ENCODE results near the gene MRGPRF.

MRGPRF gene

GRCh38 chr11:69040581-69041260 lies 27.7 kb upstream of the MRGPRF start:
- no peaks in the 10 kb centered on the region for H3K9me3 Mint-ChIP-seq
- DNase-seq (ENCODE audit: low spot score), result no peak
- H3K27me3 Mint-ChIP-seq (ENCODE audit: low read depth), result peaks cover 4% of the 10 kb centered on the region
- no peak overlapping the region for H3K4me3 Mint-ChIP-seq
- H3K4me1 Mint-ChIP-seq (ENCODE audit: low read depth), result peaks cover 3% of the 10 kb centered on the region
- H3K27ac Mint-ChIP-seq, result no peak overlapping the region
- no peaks in the 10 kb centered on the region for H3K36me3 Mint-ChIP-seq (ENCODE audit: low read depth)

GRCh38 chr11:69040051-69040450 lies 27.0 kb upstream of the MRGPRF start:
- Mint-ChIP-seq H3K36me3 (ENCODE audit: low read depth) (no peaks in the 10 kb centered on the region), H3K9me3 (no peaks in the 10 kb centered on the region), H3K4me3 (no peak overlapping the region), H3K27me3 (ENCODE audit: low read depth) (peaks cover 2% of the 10 kb centered on the region), H3K4me1 (ENCODE audit: low read depth) (peaks cover 3% of the 10 kb centered on the region), H3K27ac (no peak overlapping the region)
- no peak for DNase-seq (ENCODE audit: low spot score)

GRCh38 chr11:69039501-69039900 lies 26.5 kb upstream of the MRGPRF start:
- Mint-ChIP-seq H3K4me3 (no peak overlapping the region), H3K4me1 (ENCODE audit: low read depth) (peaks cover 1% of the 10 kb centered on the region), H3K36me3 (ENCODE audit: low read depth) (no peaks in the 10 kb centered on the region), H3K9me3 (no peaks in the 10 kb centered on the region), H3K27me3 (ENCODE audit: low read depth) (no peaks in the 10 kb centered on the region), H3K27ac (no peak overlapping the region)
- DNase-seq (ENCODE audit: low spot score), result no peak

- Mint-ChIP-seq H3K36me3 (ENCODE audit: low read depth) (no peaks in the 10 kb centered on the region), H3K9me3 (no peaks in the 10 kb centered on the region), H3K4me3 (no peak overlapping the region), H3K27me3 (ENCODE audit: low read depth) (no peaks in the 10 kb centered on the region), H3K4me1 (ENCODE audit: low read depth) (no peaks in the 10 kb centered on the region), H3K27ac (no peak overlapping the region)
- no peak for DNase-seq (ENCODE audit: low spot score)
Measured at GRCh38 chr11:69037544-69037943, 24.5 kb upstream of the MRGPRF start.

- no peaks in the 10 kb centered on the region for H3K27me3 Mint-ChIP-seq (ENCODE audit: low read depth)
- no peak overlapping the region for H3K4me3 Mint-ChIP-seq
- no peak overlapping the region for H3K27ac Mint-ChIP-seq
- no peaks in the 10 kb centered on the region for H3K36me3 Mint-ChIP-seq (ENCODE audit: low read depth)
- H3K9me3 Mint-ChIP-seq, result no peaks in the 10 kb centered on the region
- no peak for DNase-seq (ENCODE audit: low spot score)
- no peaks in the 10 kb centered on the region for H3K4me1 Mint-ChIP-seq (ENCODE audit: low read depth)
Measured at GRCh38 chr11:69037074-69037473, 24.0 kb upstream of the MRGPRF start.

GRCh38 chr11:69035946-69036340 lies 22.9 kb upstream of the MRGPRF start:
- no peaks in the 10 kb centered on the region for H3K9me3 Mint-ChIP-seq
- no peaks in the 10 kb centered on the region for H3K27me3 Mint-ChIP-seq (ENCODE audit: low read depth)
- no peak overlapping the region for H3K4me3 Mint-ChIP-seq
- H3K4me1 Mint-ChIP-seq (ENCODE audit: low read depth), result no peaks in the 10 kb centered on the region
- H3K27ac Mint-ChIP-seq, result no peak overlapping the region
- no peak for DNase-seq (ENCODE audit: low spot score)
- no peaks in the 10 kb centered on the region for H3K36me3 Mint-ChIP-seq (ENCODE audit: low read depth)

- no peak overlapping the region for H3K27ac Mint-ChIP-seq
- H3K4me3 Mint-ChIP-seq, result no peak overlapping the region
- no peaks in the 10 kb centered on the region for H3K4me1 Mint-ChIP-seq (ENCODE audit: low read depth)
- no peak for DNase-seq (ENCODE audit: low spot score)
- H3K36me3 Mint-ChIP-seq (ENCODE audit: low read depth), result no peaks in the 10 kb centered on the region
- H3K27me3 Mint-ChIP-seq (ENCODE audit: low read depth), result peaks cover 1% of the 10 kb centered on the region
- H3K9me3 Mint-ChIP-seq, result no peaks in the 10 kb centered on the region
Measured at GRCh38 chr11:69035150-69035945, 22.3 kb upstream of the MRGPRF start.

- Mint-ChIP-seq H3K4me3 (no peak overlapping the region), H3K9me3 (no peaks in the 10 kb centered on the region), H3K27me3 (ENCODE audit: low read depth) (peaks cover 4% of the 10 kb centered on the region), H3K4me1 (ENCODE audit: low read depth) (no peaks in the 10 kb centered on the region), H3K36me3 (ENCODE audit: low read depth) (no peaks in the 10 kb centered on the region), H3K27ac (no peak overlapping the region)
- DNase-seq (ENCODE audit: low spot score), result no peak
Measured at GRCh38 chr11:69034123-69034867, 21.2 kb upstream of the MRGPRF start.

- Mint-ChIP-seq H3K36me3 (ENCODE audit: low read depth) (no peaks in the 10 kb centered on the region), H3K27ac (no peak overlapping the region), H3K4me1 (ENCODE audit: low read depth) (no peaks in the 10 kb centered on the region), H3K9me3 (no peaks in the 10 kb centered on the region), H3K4me3 (no peak overlapping the region), H3K27me3 (ENCODE audit: low read depth) (peaks cover 4% of the 10 kb centered on the region)
- no peak for DNase-seq (ENCODE audit: low spot score)
Measured at GRCh38 chr11:69033431-69033830, 20.4 kb upstream of the MRGPRF start.

GRCh38 chr11:69032833-69033232 lies 19.8 kb upstream of the MRGPRF start:
- Mint-ChIP-seq H3K4me1 (ENCODE audit: low read depth) (no peaks in the 10 kb centered on the region), H3K27ac (no peak overlapping the region), H3K36me3 (ENCODE audit: low read depth) (no peaks in the 10 kb centered on the region), H3K9me3 (no peaks in the 10 kb centered on the region), H3K27me3 (ENCODE audit: low read depth) (peaks cover 4% of the 10 kb centered on the region), H3K4me3 (no peak overlapping the region)
- DNase-seq (ENCODE audit: low spot score), result no peak

- Mint-ChIP-seq H3K4me1 (ENCODE audit: low read depth) (no peaks in the 10 kb centered on the region), H3K4me3 (no peak overlapping the region), H3K36me3 (ENCODE audit: low read depth) (no peaks in the 10 kb centered on the region), H3K27me3 (ENCODE audit: low read depth) (peaks cover 4% of the 10 kb centered on the region), H3K27ac (no peak overlapping the region), H3K9me3 (no peaks in the 10 kb centered on the region)
- no peak for DNase-seq (ENCODE audit: low spot score)
Measured at GRCh38 chr11:69030301-69030700, 17.3 kb upstream of the MRGPRF start.

- Mint-ChIP-seq H3K36me3 (ENCODE audit: low read depth) (no peaks in the 10 kb centered on the region), H3K27me3 (ENCODE audit: low read depth) (peaks cover 4% of the 10 kb centered on the region), H3K9me3 (no peaks in the 10 kb centered on the region), H3K4me1 (ENCODE audit: low read depth) (no peaks in the 10 kb centered on the region), H3K4me3 (no peak overlapping the region), H3K27ac (no peak overlapping the region)
- no peak for DNase-seq (ENCODE audit: low spot score)
Measured at GRCh38 chr11:69027704-69028372, 14.8 kb upstream of the MRGPRF start.

- Mint-ChIP-seq H3K27me3 (ENCODE audit: low read depth) (no peaks in the 10 kb centered on the region), H3K4me3 (no peak overlapping the region), H3K27ac (no peak overlapping the region), H3K9me3 (no peaks in the 10 kb centered on the region), H3K4me1 (ENCODE audit: low read depth) (no peaks in the 10 kb centered on the region), H3K36me3 (ENCODE audit: low read depth) (no peaks in the 10 kb centered on the region)
- DNase-seq (ENCODE audit: low spot score), result no peak
Measured at GRCh38 chr11:69024509-69024908, 11.5 kb upstream of the MRGPRF start.

GRCh38 chr11:69022260-69022659 lies 9.2 kb upstream of the MRGPRF start:
- Mint-ChIP-seq H3K4me3 (no peak overlapping the region), H3K9me3 (no peaks in the 10 kb centered on the region), H3K4me1 (ENCODE audit: low read depth) (no peaks in the 10 kb centered on the region), H3K36me3 (ENCODE audit: low read depth) (no peaks in the 10 kb centered on the region), H3K27ac (no peak overlapping the region), H3K27me3 (ENCODE audit: low read depth) (no peaks in the 10 kb centered on the region)
- no peak for DNase-seq (ENCODE audit: low spot score)
